22Rv1 (cell line): ENCODE data around the gene RAD21L1.

Source experiments
- H3K27ac ChIP-seq: fragments of 450-650 bp; 2 replicates; pipeline ENCODE4 v1.5.1; 2017
- ZFX ChIP-seq: fragments of 450-650 bp; IDR thresholded peaks from 2 replicates; pipeline ENCODE4 v1.6.1; 2017; ENCODE audit warnings: antibody characterized with exemption, borderline replicate concordance
- TF ChIP-seq, protein P1 (sequence below): fragments of 450-650 bp; IDR thresholded peaks from 2 replicates; pipeline ENCODE4 v1.5.1; 2017; ENCODE audit warnings: mild to moderate bottlenecking

Gene RAD21L1

DNA sequence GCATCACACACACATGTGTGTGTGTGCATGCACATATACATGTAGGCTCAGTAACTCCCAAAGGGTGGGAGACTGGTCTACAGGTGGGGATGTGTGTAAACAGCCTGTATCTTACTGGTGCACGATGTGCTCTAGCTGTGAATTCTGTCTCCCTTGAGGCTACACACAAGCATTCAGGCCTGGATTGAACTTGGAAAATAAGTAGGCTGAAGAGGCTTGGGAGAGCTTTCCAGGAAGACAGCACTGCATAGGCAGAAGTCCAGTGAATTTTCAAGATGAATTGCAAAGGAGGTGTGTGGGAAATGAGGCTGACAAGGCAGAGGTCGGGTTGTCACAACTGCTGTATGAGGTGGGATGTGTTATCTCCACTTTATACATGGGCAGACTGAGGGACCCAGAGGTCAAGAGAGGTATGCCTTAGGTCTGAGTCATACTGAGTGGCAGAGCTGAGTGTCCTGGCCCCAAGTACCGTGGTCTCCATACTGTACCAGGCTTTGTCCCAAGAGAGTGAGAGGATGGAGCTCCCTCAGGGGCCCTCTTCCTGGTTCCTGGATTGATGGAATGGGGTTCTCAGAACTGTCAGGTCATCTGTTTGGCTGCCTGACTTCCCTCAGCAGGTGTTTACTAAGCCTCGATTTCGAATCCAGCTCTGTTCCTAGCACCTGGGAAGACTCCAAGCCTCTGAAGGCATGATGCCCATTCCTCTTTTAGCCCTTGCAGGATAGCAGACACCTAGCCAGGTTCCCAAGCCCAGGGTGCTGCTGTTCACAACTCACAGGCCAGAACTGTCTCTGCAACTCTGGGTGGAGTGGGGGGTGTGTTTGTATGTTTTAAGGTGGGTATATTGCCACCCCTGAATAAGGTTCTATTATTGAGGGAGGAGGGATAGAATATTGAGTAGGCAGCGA is 54.6 kb downstream of the RAD21L1 start:
- no peak for TF ChIP-seq ZFX
- TF ChIP-seq, protein P1, sequence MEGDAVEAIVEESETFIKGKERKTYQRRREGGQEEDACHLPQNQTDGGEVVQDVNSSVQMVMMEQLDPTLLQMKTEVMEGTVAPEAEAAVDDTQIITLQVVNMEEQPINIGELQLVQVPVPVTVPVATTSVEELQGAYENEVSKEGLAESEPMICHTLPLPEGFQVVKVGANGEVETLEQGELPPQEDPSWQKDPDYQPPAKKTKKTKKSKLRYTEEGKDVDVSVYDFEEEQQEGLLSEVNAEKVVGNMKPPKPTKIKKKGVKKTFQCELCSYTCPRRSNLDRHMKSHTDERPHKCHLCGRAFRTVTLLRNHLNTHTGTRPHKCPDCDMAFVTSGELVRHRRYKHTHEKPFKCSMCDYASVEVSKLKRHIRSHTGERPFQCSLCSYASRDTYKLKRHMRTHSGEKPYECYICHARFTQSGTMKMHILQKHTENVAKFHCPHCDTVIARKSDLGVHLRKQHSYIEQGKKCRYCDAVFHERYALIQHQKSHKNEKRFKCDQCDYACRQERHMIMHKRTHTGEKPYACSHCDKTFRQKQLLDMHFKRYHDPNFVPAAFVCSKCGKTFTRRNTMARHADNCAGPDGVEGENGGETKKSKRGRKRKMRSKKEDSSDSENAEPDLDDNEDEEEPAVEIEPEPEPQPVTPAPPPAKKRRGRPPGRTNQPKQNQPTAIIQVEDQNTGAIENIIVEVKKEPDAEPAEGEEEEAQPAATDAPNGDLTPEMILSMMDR: no peak
- H3K27ac ChIP-seq: no peak overlapping the region

DNA sequence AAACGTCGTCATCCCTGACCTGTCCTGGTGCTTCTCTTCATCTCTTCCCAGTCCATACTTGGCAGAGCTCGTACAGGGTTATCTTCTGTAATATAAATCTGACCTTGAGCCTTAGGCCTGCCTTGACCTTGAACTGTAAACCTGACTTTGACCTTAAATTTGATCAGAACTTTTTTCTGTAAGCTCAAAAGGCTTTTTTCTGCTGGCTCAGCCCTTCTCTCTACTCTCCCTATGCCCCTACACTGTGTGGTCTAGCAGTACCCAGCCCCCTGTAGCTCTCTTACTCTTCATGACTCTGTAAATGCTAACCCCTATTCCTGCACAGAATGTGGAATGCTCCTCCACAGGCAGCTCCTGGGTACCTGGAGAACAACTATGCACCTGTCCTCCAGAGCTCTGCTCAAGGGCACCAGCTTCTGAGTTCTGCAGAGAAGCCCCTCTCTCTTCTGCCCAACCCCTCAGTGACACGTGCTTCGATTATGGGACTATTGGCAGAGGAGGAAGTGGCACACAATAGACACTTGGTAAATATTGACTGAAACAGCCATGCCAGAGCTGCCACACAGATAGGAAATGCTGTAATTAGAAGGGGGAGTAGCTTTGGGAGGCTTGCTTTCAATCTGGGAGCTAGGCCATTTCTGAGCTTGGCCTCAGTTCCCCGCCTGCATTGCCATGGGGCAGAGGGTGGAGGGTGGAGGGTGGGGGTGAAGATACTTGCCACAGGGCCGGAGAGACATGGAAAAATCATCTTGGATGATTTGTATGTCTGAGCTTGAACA is 55.6 kb downstream of the RAD21L1 start:
- TF ChIP-seq, protein P1: no peak
- TF ChIP-seq ZFX: no peak
- no peak overlapping the region for H3K27ac ChIP-seq

- H3K27ac ChIP-seq: no peak overlapping the region
- TF ChIP-seq, protein P1: no peak
- TF ChIP-seq ZFX: no peak
Observed at GRCh38 chr20:1282966-1283365, 57.1 kb downstream of the RAD21L1 start.

GRCh38 chr20:1283522-1284510 is 58.0 kb downstream of the RAD21L1 start:
- TF ChIP-seq, protein P1: no peak
- no peak for TF ChIP-seq ZFX
- H3K27ac ChIP-seq: no peak overlapping the region

GRCh38 chr20:1286267-1287024 is 60.6 kb downstream of the RAD21L1 start:
- TF ChIP-seq, protein P1: no peak
- TF ChIP-seq ZFX: no peak
- H3K27ac ChIP-seq: no peak overlapping the region

- no peak for TF ChIP-seq ZFX
- no peak overlapping the region for H3K27ac ChIP-seq
Observed at GRCh38 chr20:1287306-1287705, 61.5 kb downstream of the RAD21L1 start.
